ENCODE measurements around the gene CD53.

Gene CD53

GRCh38 chr1:110888049-110888448 is 15.1 kb downstream of the CD53 start:
- no peak for DNase-seq (ENCODE audit: low read depth in 2 of 2)
- H3K4me3 ChIP-seq (replicated peaks in 1 of 2; ENCODE audit: low read depth in 2 of 2, low read length in 2 of 2): no peak overlapping the region
- no peak for TF ChIP-seq CTCF (IDR thresholded peaks at IDR 0.05; ENCODE audit: low read depth, low read length)

GRCh38 chr1:110888641-110889040 is 15.7 kb downstream of the CD53 start:
- DNase-seq (ENCODE audit: low read depth in 2 of 2): no peak
- no peak for TF ChIP-seq CTCF (IDR thresholded peaks at IDR 0.05; ENCODE audit: low read depth, low read length)
- H3K4me3 ChIP-seq (replicated peaks in 1 of 2; ENCODE audit: low read depth in 2 of 2, low read length in 2 of 2): no peak overlapping the region

GRCh38 chr1:110890474-110891196 is 17.7 kb downstream of the CD53 start:
- TF ChIP-seq CTCF (IDR thresholded peaks at IDR 0.05; ENCODE audit: low read depth, low read length): no peak
- H3K4me3 ChIP-seq (replicated peaks in 1 of 2; ENCODE audit: low read depth in 2 of 2, low read length in 2 of 2): no peak overlapping the region
- DNase-seq (ENCODE audit: low read depth in 2 of 2): no peak

- no peak for TF ChIP-seq CTCF (IDR thresholded peaks at IDR 0.05; ENCODE audit: low read depth, low read length)
- no peak overlapping the region for H3K4me3 ChIP-seq (replicated peaks in 1 of 2; ENCODE audit: low read depth in 2 of 2, low read length in 2 of 2)
- DNase-seq (ENCODE audit: low read depth in 2 of 2): no peak
These were observed 21.1 kb downstream of the CD53 start for GRCh38 chr1:110893908-110894490.

- no peak overlapping the region for H3K4me3 ChIP-seq (replicated peaks in 1 of 2; ENCODE audit: low read depth in 2 of 2, low read length in 2 of 2)
- TF ChIP-seq CTCF (IDR thresholded peaks at IDR 0.05; ENCODE audit: low read depth, low read length): no peak
- no peak for DNase-seq (ENCODE audit: low read depth in 2 of 2)
These were observed 23.1 kb downstream of the CD53 start for GRCh38 chr1:110896090-110896489.

- DNase-seq (ENCODE audit: low read depth in 2 of 2): no peak
- no peak for TF ChIP-seq CTCF (IDR thresholded peaks at IDR 0.05; ENCODE audit: low read depth, low read length)
- no peak overlapping the region for H3K4me3 ChIP-seq (replicated peaks in 1 of 2; ENCODE audit: low read depth in 2 of 2, low read length in 2 of 2)
These were observed 24.7 kb downstream of the CD53 start for GRCh38 chr1:110897681-110898080.
